ENCODE data around the gene IGFBPL1. TPM values are rescaled to one million over a fixed set of nuclear protein-coding genes. Genes with fewer than 3 reads are reported as not detected.

The IGFBPL1 gene
- total RNA-seq, 1 experiment from 2014 or later: 37.9 TPM

- Histone ChIP-seq H2BK20ac (ENCODE audit: low read depth, low read length, poor library complexity, severe bottlenecking) (no peak within 1 kb of the TSS), H2AFZ (ENCODE audit: low read length) (no peak within 1 kb of the TSS), H4K91ac (ENCODE audit: insufficient read length, low read depth, low read length) (no peak within 1 kb of the TSS), H3K56ac (ENCODE audit: insufficient read length, low read depth, low read length) (no peak within 1 kb of the TSS), H3K18ac (ENCODE audit: insufficient read length, low read depth, low read length) (peak within 1 kb of the TSS; percentile 84), H3K79me2 (ENCODE audit: insufficient read depth, low read length) (peaks cover 13% of the 10 kb centered on the region; the same call in 1 of the 2 replicates), H2BK5ac (ENCODE audit: insufficient read length, low read length) (no peak within 1 kb of the TSS), H3K23me2 (ENCODE audit: insufficient read length, low read depth, low read length, poor library complexity, severe bottlenecking) (peaks cover 10% of the 10 kb centered on the region), H3K23ac (ENCODE audit: insufficient read length, low read depth, low read length) (no peak within 1 kb of the TSS), H3K27me3 (ENCODE audit: insufficient read depth, low read length) (peaks cover 2% of the 10 kb centered on the region; the same call in 1 of the 2 replicates), H3K9me3 (ENCODE audit: control insufficient read depth, low read depth, low read length) (no peaks in the 10 kb centered on the region), H3K4me2 (ENCODE audit: insufficient read depth, insufficient read length, low read length) (peak within 1 kb of the TSS; percentile 95), H3K27ac (ENCODE audit: insufficient read length, low read depth, low read length) (no peak within 1 kb of the TSS), H4K5ac (ENCODE audit: insufficient read length, low read depth, low read length) (no peak within 1 kb of the TSS), H3K79me1 (ENCODE audit: insufficient read depth, low read depth, low read length, poor library complexity, severe bottlenecking) (no peaks in the 10 kb centered on the region), H3K4me1 (ENCODE audit: insufficient read depth, low read length) (peaks cover 3% of the 10 kb centered on the region; the same call in 1 of the 2 replicates), H3K4ac (ENCODE audit: low read depth, low read length) (no peak within 1 kb of the TSS), H3T11ph (ENCODE audit: low read length) (no peak within 1 kb of the TSS), H2BK120ac (ENCODE audit: low read depth, low read length, poor library complexity, severe bottlenecking) (no peak within 1 kb of the TSS), H4K8ac (replicated peaks; ENCODE audit: insufficient read length, low read depth, low read length) (no peak within 1 kb of the TSS), H2BK15ac (ENCODE audit: low read depth, low read length) (no peak within 1 kb of the TSS), H3K14ac (ENCODE audit: insufficient read depth, low read length) (peak within 1 kb of the TSS; percentile 86), H4K20me1 (ENCODE audit: control insufficient read depth, insufficient read depth, insufficient read length) (no peaks in the 10 kb centered on the region), H2BK12ac (ENCODE audit: insufficient read length, low read depth, low read length) (no peak within 1 kb of the TSS), H2AK5ac (ENCODE audit: insufficient read length, low read length) (no peak within 1 kb of the TSS), H3K9ac (ENCODE audit: extremely low read depth, insufficient read length, low read length) (peak within 1 kb of the TSS; percentile 73)
- peaks cover 29 to 33% (median 30%) of the 10 kb centered on the region in 3 experiments; a peak in 6 of 7 replicates for H3K36me3 Mint-ChIP-seq (ENCODE audit: insufficient read depth in 1 of 3, low read depth in 3 of 3)
- peaks cover 26 to 28% of the 10 kb centered on the region in 2 experiments for H3K4me1 Mint-ChIP-seq
- H3K4me3 Mint-ChIP-seq: peak within 1 kb of the TSS; percentile 93 to 97
- no peaks in the 10 kb centered on the region; a peak in 2 of 5 replicates for H3K9me3 Mint-ChIP-seq
- peak; percentile 93 for DNase-seq
- WGBS (ENCODE audit: extremely low coverage, insufficient read length, low lambda C conversion rate): no CpG with 5 or more reads among the region's 58 CpGs
- H3K27me3 Mint-ChIP-seq (ENCODE audit: low read depth): peaks cover 32% of the 10 kb centered on the region
- TF ChIP-seq, protein P1, sequence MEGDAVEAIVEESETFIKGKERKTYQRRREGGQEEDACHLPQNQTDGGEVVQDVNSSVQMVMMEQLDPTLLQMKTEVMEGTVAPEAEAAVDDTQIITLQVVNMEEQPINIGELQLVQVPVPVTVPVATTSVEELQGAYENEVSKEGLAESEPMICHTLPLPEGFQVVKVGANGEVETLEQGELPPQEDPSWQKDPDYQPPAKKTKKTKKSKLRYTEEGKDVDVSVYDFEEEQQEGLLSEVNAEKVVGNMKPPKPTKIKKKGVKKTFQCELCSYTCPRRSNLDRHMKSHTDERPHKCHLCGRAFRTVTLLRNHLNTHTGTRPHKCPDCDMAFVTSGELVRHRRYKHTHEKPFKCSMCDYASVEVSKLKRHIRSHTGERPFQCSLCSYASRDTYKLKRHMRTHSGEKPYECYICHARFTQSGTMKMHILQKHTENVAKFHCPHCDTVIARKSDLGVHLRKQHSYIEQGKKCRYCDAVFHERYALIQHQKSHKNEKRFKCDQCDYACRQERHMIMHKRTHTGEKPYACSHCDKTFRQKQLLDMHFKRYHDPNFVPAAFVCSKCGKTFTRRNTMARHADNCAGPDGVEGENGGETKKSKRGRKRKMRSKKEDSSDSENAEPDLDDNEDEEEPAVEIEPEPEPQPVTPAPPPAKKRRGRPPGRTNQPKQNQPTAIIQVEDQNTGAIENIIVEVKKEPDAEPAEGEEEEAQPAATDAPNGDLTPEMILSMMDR (conservative IDR thresholded peaks at IDR 0.05): peak; percentile 43; the same call in 2 of the 3 replicates
- peak within 1 kb of the TSS; percentile 85 to 90 (median 86) for H3K27ac Mint-ChIP-seq
These were observed 31.8 kb downstream of the IGFBPL1 start, which contains the start of gene ALDH1B1 for GRCh38 chr9:38392235-38393127. TSS of gene ALDH1B1 (plus strand) at chr9:38392702. CDS start at chr9:38395749, 3,047 bp downstream.
